AG04449 (cell line): ENCODE data around the gene COL5A1.

Experiments
- CTCF ChIA-PET: fragments of 350-600 bp; formaldehyde crosslinking; extraction: SDS; loops from one replicate; lab custom pipeline; 2021; ENCODE audit warnings: antibody characterized with exemption; lab: Yijun Ruan, JAX
- POLR2A ChIA-PET: fragments of 400-600, 350-600 bp; formaldehyde crosslinking; extraction: SDS; loops from one replicate; lab custom pipeline; 2020; ENCODE audit warnings: antibody characterized with exemption, inconsistent platforms; lab: Yijun Ruan, JAX
- DNase-seq: peaks from one replicate; pipeline ENCODE4 v3.0.0-alpha.2; 2010; ENCODE audit warnings: low read depth, low spot score
- H3K4me3 ChIP-seq: 2 replicates; pipeline ENCODE4 v1.5.1; 2011; ENCODE audit warnings: low read depth, mild to moderate bottlenecking, control low read depth, low read length
- CTCF ChIP-seq: IDR thresholded peaks from one replicate; pipeline ENCODE4 v1.5.1; 2011; ENCODE audit warnings: mild to moderate bottlenecking, moderate library complexity, low read length, control low read depth, inconsistent platforms; ENCODE audit not compliant: insufficient read depth; ENCODE audit errors: missing control alignments

The COL5A1 gene

GRCh38 chr9:134605966-134606357 lies 35.6 kb upstream of the COL5A1 start:
- CTCF ChIA-PET: interaction anchor here (1.1 to 1.7 kb wide), 2 partner anchors 18 to 20 kb away, joined by 3 to 4 read pairs; no protein-coding TSS in a partner anchor
- DNase-seq: no peak
- no peak for TF ChIP-seq CTCF
- POLR2A ChIA-PET: no interaction called here
- no peak overlapping the region for H3K4me3 ChIP-seq

GRCh38 chr9:134606951-134607731 lies 34.5 kb upstream of the COL5A1 start:
- ChIA-PET CTCF (no interaction called here), POLR2A (interaction anchor here (1.0 to 1.4 kb wide), 2 partner anchors 17 to 34 kb away, joined by 4 to 5 read pairs; no protein-coding TSS in a partner anchor)
- H3K4me3 ChIP-seq: no peak overlapping the region
- TF ChIP-seq CTCF: no peak
- DNase-seq: no peak

- ChIA-PET CTCF (interaction anchor here (0.6 to 1.1 kb wide), 3 partner anchors 14 to 158 kb away, joined by 3 read pairs; no protein-coding TSS in a partner anchor), POLR2A (interaction anchor here (1.4 kb wide), 1 partner anchor 16 kb away, joined by 4 read pairs; no protein-coding TSS in a partner anchor)
- DNase-seq: no peak
- TF ChIP-seq CTCF: no peak
- H3K4me3 ChIP-seq: no peak overlapping the region
Measured at GRCh38 chr9:134607971-134608370, 33.6 kb upstream of the COL5A1 start.

GRCh38 chr9:134611046-134611445 lies 30.6 kb upstream of the COL5A1 start:
- CTCF ChIA-PET: interaction anchor here (2.4 kb wide), 1 partner anchor 161 kb away, joined by 7 read pairs; no protein-coding TSS in a partner anchor
- no peak for TF ChIP-seq CTCF

GRCh38 chr9:134612309-134612708 lies 29.3 kb upstream of the COL5A1 start:
- POLR2A ChIA-PET: no interaction called here
- H3K4me3 ChIP-seq: no peak overlapping the region
- no peak for TF ChIP-seq CTCF
- no peak for DNase-seq
- CTCF ChIA-PET: no interaction called here

More at GRCh38 chr9:134611046-134611445, 30.6 kb upstream of the COL5A1 start:
- no peak overlapping the region for H3K4me3 ChIP-seq
- DNase-seq: no peak
- POLR2A ChIA-PET: no interaction called here

GRCh38 chr9:134612715-134613114 lies 28.9 kb upstream of the COL5A1 start:
- ChIA-PET POLR2A (no interaction called here), CTCF (no interaction called here)
- no peak for TF ChIP-seq CTCF
- no peak for DNase-seq
- H3K4me3 ChIP-seq: no peak overlapping the region
